Nephron (organoid): ENCODE measurements around the gene DENND4A.
"Not testable (repeated sequence)": the region's sequence is repeated elsewhere in the genome, so short reads cannot be mapped to it uniquely, and the experiment has no call there.

Experiments used
- H3K27ac Mint-ChIP-seq, 3 experiments: 2 replicates each; pipeline ENCODE4 v1.8.0; 2020; ENCODE audit warnings: mixed read lengths in 3 of 3, mild to moderate bottlenecking in 2 of 3, moderate library complexity in 1 of 3
- H3K27me3 Mint-ChIP-seq: 2 replicates; pipeline ENCODE4 v1.8.0; 2021; ENCODE audit warnings: low read depth, mild to moderate bottlenecking, moderate library complexity, mixed read lengths
- H3K36me3 Mint-ChIP-seq: 2 replicates; pipeline ENCODE4 v1.8.0; 2020; ENCODE audit warnings: low read depth, mixed read lengths
- H3K4me1 Mint-ChIP-seq: 2 replicates; pipeline ENCODE4 v1.8.0; 2020; ENCODE audit warnings: mixed read lengths
- H3K4me3 Mint-ChIP-seq, 3 experiments: 2 replicates each; pipeline ENCODE4 v1.8.0; 2020; ENCODE audit warnings: mild to moderate bottlenecking in 3 of 3, mixed read lengths in 3 of 3, moderate library complexity in 2 of 3
- H3K9me3 Mint-ChIP-seq: 2 replicates; pipeline ENCODE4 v1.8.0; 2020; ENCODE audit warnings: mixed read lengths
- TF ChIP-seq, protein P1 (sequence below), 3 experiments: fragments of 200-600 bp; sonication (generic); IDR thresholded peaks; one replicate each; pipeline ENCODE4 v1.5.0; 2021; ENCODE audit warnings: antibody characterized with exemption in 3 of 3; ENCODE audit not compliant: unreplicated experiment in 3 of 3

Gene DENND4A

DNA sequence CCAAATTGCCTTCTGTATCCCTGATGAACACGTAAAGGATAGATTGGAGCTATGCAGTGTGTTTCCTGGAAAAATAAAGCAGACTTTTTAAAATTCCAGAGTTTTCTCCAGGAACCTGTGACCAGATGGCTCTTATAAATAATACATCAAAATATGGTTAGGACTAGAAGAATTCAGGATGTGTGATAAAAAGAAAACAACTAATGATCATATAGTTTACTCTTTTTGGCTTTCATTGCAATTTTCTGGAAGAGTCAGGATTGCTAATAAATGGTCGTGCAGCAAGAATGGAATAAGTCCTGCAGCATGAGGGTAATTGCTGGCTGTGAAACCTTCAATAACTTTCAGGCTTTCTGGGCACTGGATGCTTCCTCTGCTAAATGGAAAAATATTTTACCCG, 30.2 kb upstream of the DENND4A start:
- no peaks in the 10 kb centered on the region for H3K36me3 Mint-ChIP-seq
- no peak overlapping the region for H3K27ac Mint-ChIP-seq
- TF ChIP-seq, protein P1, sequence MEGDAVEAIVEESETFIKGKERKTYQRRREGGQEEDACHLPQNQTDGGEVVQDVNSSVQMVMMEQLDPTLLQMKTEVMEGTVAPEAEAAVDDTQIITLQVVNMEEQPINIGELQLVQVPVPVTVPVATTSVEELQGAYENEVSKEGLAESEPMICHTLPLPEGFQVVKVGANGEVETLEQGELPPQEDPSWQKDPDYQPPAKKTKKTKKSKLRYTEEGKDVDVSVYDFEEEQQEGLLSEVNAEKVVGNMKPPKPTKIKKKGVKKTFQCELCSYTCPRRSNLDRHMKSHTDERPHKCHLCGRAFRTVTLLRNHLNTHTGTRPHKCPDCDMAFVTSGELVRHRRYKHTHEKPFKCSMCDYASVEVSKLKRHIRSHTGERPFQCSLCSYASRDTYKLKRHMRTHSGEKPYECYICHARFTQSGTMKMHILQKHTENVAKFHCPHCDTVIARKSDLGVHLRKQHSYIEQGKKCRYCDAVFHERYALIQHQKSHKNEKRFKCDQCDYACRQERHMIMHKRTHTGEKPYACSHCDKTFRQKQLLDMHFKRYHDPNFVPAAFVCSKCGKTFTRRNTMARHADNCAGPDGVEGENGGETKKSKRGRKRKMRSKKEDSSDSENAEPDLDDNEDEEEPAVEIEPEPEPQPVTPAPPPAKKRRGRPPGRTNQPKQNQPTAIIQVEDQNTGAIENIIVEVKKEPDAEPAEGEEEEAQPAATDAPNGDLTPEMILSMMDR (IDR thresholded peaks at IDR 0.05; ENCODE audit: unreplicated experiment in 3 of 3), result no peak
- H3K4me3 Mint-ChIP-seq, result no peak overlapping the region
- H3K27me3 Mint-ChIP-seq, result no peaks in the 10 kb centered on the region
- no peaks in the 10 kb centered on the region for H3K4me1 Mint-ChIP-seq
- no peaks in the 10 kb centered on the region for H3K9me3 Mint-ChIP-seq

DNA sequence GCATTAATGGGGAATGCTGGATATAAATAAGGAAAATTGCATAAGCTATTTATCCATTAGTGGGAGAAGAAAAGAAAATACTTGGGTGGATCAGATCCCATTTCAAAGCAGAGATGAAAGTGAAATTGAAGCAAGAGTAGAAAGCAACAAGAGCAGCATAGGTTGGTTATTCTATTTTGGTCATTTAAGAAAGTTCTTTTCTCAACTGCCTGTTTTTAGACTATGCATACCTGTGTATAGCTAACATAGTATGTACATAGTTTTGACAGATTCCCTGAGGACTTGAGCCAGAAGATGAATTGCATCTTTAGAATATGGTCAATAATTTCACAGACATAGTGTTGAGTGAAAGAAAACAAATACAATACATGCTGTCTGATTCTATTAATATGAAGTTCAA, 29.0 kb upstream of the DENND4A start:
- H3K4me3 Mint-ChIP-seq, result no peak overlapping the region
- H3K36me3 Mint-ChIP-seq, result no peaks in the 10 kb centered on the region
- H3K4me1 Mint-ChIP-seq, result no peaks in the 10 kb centered on the region
- no peaks in the 10 kb centered on the region for H3K27me3 Mint-ChIP-seq
- no peaks in the 10 kb centered on the region for H3K9me3 Mint-ChIP-seq
- no peak overlapping the region for H3K27ac Mint-ChIP-seq
- TF ChIP-seq, protein P1 (IDR thresholded peaks at IDR 0.05; ENCODE audit: unreplicated experiment in 3 of 3), result no peak

DNA sequence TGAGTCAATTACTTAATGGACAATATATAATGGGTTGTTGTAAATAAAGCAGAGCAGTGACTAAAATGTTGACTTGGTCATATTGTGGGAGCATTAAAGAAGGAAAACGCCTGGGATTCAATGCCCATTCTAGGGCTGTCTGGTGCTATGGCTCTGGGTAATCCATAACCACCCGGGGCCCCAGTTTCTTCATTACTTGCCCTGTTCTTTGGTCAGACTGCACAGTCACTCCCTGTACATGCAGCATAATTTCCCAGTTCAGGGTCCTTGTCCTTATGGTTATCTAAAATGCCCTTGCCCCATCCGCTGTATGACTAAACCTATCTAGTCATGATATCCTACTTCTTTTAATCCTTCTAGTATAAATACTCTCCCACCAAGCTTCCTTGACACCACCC, 27.5 kb upstream of the DENND4A start:
- Mint-ChIP-seq H3K36me3 (no peaks in the 10 kb centered on the region), H3K27ac (no peak overlapping the region), H3K27me3 (no peaks in the 10 kb centered on the region), H3K9me3 (no peaks in the 10 kb centered on the region), H3K4me3 (no peak overlapping the region), H3K4me1 (no peaks in the 10 kb centered on the region)
- TF ChIP-seq, protein P1 (IDR thresholded peaks at IDR 0.05; ENCODE audit: unreplicated experiment in 3 of 3), result no peak

DNA sequence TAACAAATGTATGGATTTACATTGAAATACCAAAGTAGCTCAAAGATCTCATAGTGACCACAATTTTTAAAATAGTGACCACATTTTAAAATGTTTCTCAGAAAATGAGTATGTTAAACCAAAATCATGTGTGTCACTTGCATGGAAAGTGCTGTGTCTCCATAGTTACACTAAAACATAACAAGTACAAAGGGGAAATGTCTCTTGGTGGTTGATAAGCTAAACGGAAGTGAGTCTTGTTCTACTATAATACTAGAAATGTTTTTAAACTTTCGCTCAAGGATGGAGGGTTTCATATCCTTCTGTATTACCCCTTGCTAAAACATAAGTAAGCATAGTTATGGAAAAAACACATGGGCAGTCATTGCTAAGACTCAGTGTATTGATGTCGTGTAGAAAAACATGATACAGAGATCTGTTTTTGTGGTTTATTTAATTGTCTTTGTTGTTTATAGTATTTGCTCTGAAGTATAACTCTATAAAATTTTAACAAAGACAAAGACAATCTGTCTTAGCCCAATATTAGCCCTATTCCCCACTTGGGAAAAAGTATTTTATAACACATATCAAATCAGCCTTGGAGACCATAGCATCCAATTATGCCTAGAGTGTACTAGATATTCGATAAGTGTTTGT, 27.0 kb upstream of the DENND4A start:
- Mint-ChIP-seq H3K27ac (no peak overlapping the region), H3K4me3 (no peak overlapping the region)

DNA sequence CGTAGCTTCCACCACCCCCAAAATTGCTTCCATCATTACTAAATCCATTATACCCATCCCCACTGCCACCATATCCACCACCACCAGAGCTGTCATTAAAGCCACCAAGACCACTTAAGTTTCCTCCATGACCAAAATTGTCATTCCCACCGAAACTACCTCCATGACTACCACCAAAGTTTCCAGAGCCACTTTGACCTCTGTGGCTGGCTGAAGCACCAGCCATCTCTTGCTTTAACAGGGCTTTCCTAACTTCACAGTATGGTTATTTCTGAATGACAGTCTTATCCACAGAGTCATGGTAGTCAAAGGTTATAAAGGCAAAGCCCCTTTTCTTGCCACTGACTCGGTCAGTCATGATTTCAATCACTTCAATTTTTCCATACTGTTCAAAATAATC, 24.3 kb upstream of the DENND4A start:
- TF ChIP-seq, protein P1 (IDR thresholded peaks at IDR 0.05; ENCODE audit: unreplicated experiment in 3 of 3), result no peak
- H3K27me3 Mint-ChIP-seq, result no peaks in the 10 kb centered on the region
- no peak overlapping the region for H3K4me3 Mint-ChIP-seq
- H3K9me3 Mint-ChIP-seq, result peaks cover 8% of the 10 kb centered on the region
- peaks cover 8% of the 10 kb centered on the region for H3K36me3 Mint-ChIP-seq
- no peaks in the 10 kb centered on the region for H3K4me1 Mint-ChIP-seq
- H3K27ac Mint-ChIP-seq, result no peak overlapping the region

More for the DNA sequence above, 27.0 kb upstream of the DENND4A start:
- H3K9me3 Mint-ChIP-seq, result peaks cover 1% of the 10 kb centered on the region
- H3K27me3 Mint-ChIP-seq, result no peaks in the 10 kb centered on the region
- peaks cover 1% of the 10 kb centered on the region for H3K36me3 Mint-ChIP-seq
- H3K4me1 Mint-ChIP-seq, result no peaks in the 10 kb centered on the region
- TF ChIP-seq, protein P1 (IDR thresholded peaks at IDR 0.05; ENCODE audit: unreplicated experiment in 3 of 3), result no peak

DNA sequence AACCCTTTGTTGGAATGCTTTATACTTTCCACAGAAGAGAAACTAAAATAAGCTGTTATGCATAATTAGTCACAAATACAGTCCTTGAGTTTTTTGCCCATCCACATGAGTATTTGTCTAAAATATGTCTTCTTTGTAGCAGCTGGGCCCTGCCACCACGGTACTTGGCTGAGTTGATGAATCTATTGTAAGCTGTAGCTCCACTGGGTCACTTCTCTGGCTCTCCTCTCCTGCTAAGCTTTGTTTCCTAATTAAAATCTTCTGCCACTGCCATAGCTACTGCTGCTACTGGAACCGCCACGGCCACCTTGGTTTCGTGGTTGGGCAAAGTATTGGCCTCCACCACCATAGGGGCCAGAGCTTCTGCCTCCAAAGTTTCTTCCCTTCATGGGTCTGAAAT, 23.9 kb upstream of the DENND4A start:
- H3K27me3 Mint-ChIP-seq, H3K9me3 Mint-ChIP-seq, H3K4me3 Mint-ChIP-seq, H3K4me1 Mint-ChIP-seq, H3K27ac Mint-ChIP-seq, H3K36me3 Mint-ChIP-seq: not testable (repeated sequence)

DNA sequence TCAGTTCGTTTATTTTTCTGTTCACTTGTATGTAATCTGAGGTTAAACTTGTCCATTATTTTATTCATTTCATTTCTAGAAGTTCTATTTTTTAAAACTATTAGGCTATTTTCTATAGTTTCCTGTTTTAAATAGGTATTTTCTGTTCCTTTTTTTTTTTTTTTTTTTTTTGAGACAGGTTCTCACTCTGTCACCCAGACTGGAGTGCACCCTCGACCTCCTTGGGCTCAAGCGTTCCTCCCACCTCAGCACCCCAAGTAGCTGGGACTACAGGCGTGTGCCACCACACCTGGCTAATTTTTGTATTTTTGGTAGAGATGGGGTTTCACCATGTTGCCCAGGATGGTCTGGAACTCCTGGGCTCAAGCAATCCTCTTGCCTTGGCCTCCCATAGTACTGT, 22.2 kb upstream of the DENND4A start:
- not testable (repeated sequence) for H3K4me3 Mint-ChIP-seq, H3K9me3 Mint-ChIP-seq, H3K36me3 Mint-ChIP-seq, H3K4me1 Mint-ChIP-seq, H3K27ac Mint-ChIP-seq, H3K27me3 Mint-ChIP-seq
